M059J (cell line): ENCODE results near the gene PKN1. TPM values are rescaled to one million over a fixed set of nuclear protein-coding genes. Genes with fewer than 3 reads are reported as not detected.

Experiments used
- DNase-seq: peaks from one replicate; pipeline ENCODE4 v3.0.0-alpha.2; 2012; ENCODE audit warnings: low read depth
- total RNA-seq: library from RNA; depleted of rRNA; stranded (reverse); fragments of >200 nt; shearing (Covaris generic); gene quantifications from 2 replicates; pipeline ENCODE4 v1.2.3, GENCODE V29; 2014

Gene PKN1
- total RNA-seq, 1 experiment from 2014 or later = 51.6 TPM

GRCh38 chr19:14467391-14467790, 34.3 kb downstream of the PKN1 start:
- DNase-seq = no peak

GRCh38 chr19:14467816-14468215, 34.7 kb downstream of the PKN1 start:
- DNase-seq = peak; percentile 50

GRCh38 chr19:14470031-14470876, 37.1 kb downstream of the PKN1 start:
- no peak for DNase-seq

GRCh38 chr19:14471436-14472187, 38.5 kb downstream of the PKN1 start:
- DNase-seq = no peak

GRCh38 chr19:14472202-14472938, 39.3 kb downstream of the PKN1 start:
- DNase-seq = peak; percentile 21

- no peak for DNase-seq
Observed at GRCh38 chr19:14473073-14473977, 40.2 kb downstream of the PKN1 start.

GRCh38 chr19:14473978-14474578, 41.0 kb downstream of the PKN1 start:
- DNase-seq = peak; percentile 32

- DNase-seq = no peak
Observed at GRCh38 chr19:14474827-14475226, 41.7 kb downstream of the PKN1 start.

GRCh38 chr19:14475251-14476073, 42.4 kb downstream of the PKN1 start, which contains the start of gene PTGER1:
TSS of gene PTGER1 (minus strand) at chr19:14475354. CDS start at chr19:14474320, 1,034 bp downstream.
- DNase-seq = peak; percentile 50

GRCh38 chr19:14476327-14476672, 43.2 kb downstream of the PKN1 start:
- no peak for DNase-seq

- peak; percentile 87 for DNase-seq
Observed at GRCh38 chr19:14476673-14477401, 43.7 kb downstream of the PKN1 start.

- DNase-seq = no peak
Observed at GRCh38 chr19:14477418-14478112, 44.5 kb downstream of the PKN1 start.

- DNase-seq = no peak
Observed at GRCh38 chr19:14478113-14478545, 45.0 kb downstream of the PKN1 start.

GRCh38 chr19:14479309-14479974, 46.3 kb downstream of the PKN1 start:
- DNase-seq = no peak

- DNase-seq = no peak
Observed at GRCh38 chr19:14479975-14480699, 47.0 kb downstream of the PKN1 start.

- peak; percentile 37 for DNase-seq
Observed at GRCh38 chr19:14480700-14481079, 47.6 kb downstream of the PKN1 start.
